GM18951 (cell line): ENCODE measurements around the gene GTF3A.
"Not testable (repeated sequence)": the region's sequence is repeated elsewhere in the genome, so short reads cannot be mapped to it uniquely, and the experiment has no call there.

Source experiments
- POLR2A ChIP-seq: IDR thresholded peaks from 4 replicates; pipeline ENCODE4 v1.6.1; 2011; ENCODE audit warnings: mild to moderate bottlenecking; ENCODE audit not compliant: insufficient read length, insufficient read depth; ENCODE audit errors: extremely low read depth
- in situ Hi-C: fragments of 300-500 bp; cut with MboI; formaldehyde crosslinking; loops from one replicate; pipeline ENCODE4 v1.12.0; 2022; ENCODE audit warnings: low sequenced_read_pairs, mixed read lengths, inconsistent platforms; ENCODE audit not compliant: unreplicated experiment

The GTF3A gene

DNA sequence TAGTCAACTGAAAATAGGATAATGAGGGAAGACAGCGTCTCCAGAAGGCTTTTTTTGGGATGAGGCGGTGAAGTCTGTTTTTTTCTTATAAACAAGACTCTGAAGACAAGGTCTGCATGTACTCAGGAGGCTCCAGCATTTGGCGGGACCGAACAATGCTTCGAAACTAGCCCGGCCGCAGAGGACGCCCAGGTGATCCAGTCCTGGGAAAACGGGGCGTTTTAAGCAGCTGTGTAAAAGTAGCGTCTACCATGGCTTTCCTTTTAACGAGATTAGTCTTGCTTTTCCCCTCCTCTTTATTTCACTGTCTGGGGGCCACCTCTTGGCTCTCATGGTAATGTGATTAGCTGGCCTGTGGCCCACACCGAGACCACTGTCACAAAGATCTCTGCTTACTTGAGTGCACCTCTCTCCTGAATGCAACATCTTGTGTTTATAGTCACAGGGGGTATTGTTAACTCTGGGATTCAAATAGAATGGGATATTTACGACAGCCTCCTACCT, 29.4 kb upstream of the GTF3A start:
- in situ Hi-C loops: loop anchor here (25.0 kb wide), 1 partner anchor 567 kb away; the partner anchor contains the start of gene CDX2
- TF ChIP-seq POLR2A: no peak

DNA sequence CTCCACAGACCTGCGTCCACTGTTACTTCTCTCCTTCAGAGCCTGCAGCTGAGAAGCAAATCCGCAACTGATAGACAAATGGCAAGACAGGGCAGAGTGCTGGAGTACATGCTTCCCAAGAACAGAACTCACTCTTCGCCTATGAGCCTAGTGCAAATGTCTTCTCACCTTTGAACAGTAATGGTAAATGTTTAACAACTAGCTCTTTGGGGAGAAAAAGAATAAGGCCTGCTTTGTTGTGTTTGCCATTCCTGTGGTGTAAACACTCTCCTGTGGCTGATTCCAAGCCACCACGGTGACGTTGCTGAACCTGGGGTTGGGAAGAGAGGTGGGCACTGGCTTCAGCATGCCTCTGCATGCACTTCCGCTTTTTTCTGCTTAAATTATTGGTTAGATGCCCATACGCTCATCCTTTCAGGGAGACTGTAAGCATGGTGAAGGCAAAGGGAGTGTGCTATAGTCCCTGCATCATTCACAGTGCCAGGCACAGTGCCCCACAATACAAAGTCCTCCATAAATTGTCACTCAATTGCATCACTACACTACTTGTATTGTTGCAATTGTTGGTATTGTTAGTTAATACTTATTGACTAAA, 28.1 kb upstream of the GTF3A start:
- in situ Hi-C loops: loop anchor here (25.0 kb wide), 1 partner anchor 566 kb away; the partner anchor contains the start of gene CDX2
- TF ChIP-seq POLR2A: no peak

DNA sequence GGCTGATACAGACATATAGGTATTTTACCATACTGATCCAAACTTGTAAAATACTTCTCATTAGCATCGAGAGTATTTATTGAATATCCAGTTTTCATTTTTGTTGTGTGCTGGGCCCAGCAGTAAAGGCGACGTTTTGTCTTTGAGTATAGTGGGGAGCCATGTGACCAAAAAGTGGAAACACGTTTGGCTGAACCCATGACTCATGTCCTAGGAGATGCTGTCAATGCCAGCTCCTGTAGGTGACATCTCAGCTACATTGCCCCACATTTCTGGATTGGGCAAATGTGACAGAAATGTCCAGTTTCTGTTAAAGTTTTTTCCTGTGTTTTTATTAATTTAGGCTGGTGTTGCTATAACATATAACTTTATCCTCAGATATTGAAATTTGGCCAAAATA, 26.1 kb upstream of the GTF3A start:
- TF ChIP-seq POLR2A: no peak
- in situ Hi-C loops: loop anchor here (25.0 kb wide), 1 partner anchor 564 kb away; the partner anchor contains the start of gene CDX2

- in situ Hi-C loops: not testable (repeated sequence)
These were observed 24.0 kb upstream of the GTF3A start for GRCh38 chr13:27400405-27400804.

GRCh38 chr13:27401210-27401609, 23.2 kb upstream of the GTF3A start:
- in situ Hi-C loops: no loop called here
- TF ChIP-seq POLR2A: no peak

DNA sequence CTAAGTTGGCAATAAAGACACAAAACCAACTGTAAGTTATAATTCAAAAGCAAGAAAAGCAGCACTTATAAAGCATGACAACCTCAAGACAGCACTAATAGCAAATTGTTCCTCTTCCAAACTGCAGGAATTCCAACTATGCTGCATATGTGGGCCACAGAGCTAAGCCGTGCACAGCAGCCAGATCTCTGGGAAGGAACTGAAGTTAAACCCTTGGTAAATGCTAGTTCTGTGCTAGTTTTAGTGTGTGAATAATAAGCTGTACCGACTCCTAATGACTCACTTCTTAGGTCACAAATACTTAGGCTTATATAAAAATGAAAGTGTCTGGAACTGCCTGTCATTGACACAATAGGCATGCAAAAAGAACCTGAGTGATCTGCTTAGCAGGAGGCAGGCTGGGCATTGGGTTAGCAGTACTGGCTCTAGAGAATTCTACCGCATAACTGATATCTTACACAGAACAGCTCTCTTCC, 21.2 kb upstream of the GTF3A start:
- TF ChIP-seq POLR2A: no peak
- in situ Hi-C loops: no loop called here

DNA sequence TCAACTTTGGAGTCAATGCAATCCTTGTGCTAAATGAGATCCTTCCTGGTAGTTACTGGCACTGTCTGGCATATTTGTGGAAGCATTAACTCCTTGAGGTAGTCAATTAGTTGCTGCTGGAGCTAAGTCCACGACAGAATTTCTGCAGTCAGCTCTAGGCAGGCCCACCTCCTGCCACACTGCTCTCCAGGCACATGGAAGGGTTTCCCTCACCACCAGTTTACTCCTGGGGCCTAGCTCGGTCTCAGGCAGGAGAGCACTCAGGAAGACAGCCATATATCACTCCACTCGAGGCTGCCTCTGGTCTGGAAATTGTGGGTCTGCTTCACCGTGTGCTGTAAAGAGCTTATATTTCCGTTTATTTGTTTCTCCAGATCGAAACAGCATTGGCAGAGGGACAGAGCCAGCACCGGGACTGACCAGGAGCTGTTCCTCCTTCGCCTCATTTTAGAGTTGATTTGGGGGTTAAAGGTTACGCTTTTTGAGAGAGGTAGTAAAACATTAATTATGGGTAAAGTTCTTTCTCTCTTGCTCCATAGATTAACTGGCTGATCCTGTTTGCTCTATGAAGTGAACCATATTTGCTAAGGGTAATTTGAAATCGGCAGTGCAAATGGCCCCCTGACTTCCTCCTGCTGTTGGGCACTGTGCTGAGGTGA, 20.6 kb upstream of the GTF3A start:
- in situ Hi-C loops: no loop called here
- no peak for TF ChIP-seq POLR2A

DNA sequence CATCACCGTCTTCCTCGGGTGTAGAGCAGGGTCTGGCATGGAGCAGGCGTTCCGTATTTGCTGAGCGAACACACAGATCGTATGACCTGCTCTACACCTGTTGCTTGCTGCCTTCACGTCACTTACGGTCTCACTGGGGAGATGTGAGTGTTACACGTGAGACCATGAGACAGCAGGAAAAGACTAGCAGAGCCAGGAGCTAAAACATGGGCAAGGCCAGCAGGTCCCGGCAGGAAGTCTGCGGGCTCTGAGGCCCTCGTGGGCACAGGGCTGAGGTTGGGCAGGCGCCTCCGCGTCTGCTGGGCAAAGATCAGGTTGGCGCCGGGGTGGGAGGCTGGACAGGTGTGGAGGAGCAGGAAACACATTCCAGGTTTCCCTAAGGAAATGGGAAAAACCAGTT, 19.7 kb upstream of the GTF3A start:
- TF ChIP-seq POLR2A: no peak
- in situ Hi-C loops: no loop called here

GRCh38 chr13:27405546-27406134, 18.8 kb upstream of the GTF3A start:
- no peak for TF ChIP-seq POLR2A
- in situ Hi-C loops: no loop called here

DNA sequence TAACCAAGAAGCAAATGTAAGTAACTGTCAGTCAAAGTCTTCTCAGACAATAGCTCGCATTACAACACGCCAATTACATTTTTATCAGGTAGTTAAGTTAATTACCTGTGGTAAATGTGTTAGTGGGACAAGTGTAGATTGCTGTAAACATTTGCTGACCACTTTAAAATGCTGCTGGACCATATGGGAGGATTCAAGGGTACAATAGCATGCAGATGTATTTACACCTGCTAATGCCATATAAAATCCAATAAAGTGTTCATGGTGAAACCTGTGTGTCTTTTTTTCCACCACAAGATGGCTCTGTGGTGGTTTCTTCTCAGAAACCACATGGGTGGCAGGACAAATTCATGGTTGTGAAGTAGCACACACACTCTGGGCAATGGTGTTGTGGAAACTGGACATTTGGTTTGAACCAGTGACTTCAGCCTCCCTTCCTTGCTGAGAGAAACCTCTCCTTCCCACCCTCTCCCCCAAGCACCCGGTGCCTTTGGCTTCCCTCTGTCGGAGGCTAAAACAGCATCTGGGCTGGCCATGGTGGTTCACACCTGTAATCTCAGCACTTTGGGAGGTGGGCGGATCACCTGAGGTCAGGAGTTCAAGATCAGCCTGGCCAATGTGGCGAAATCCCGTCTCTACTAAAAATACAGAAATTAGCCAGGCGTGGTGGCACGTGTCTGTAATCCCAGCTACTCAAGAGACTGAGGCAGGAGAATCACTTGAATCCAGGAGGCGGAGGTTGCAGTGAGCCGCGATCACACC, 18.1 kb upstream of the GTF3A start:
- TF ChIP-seq POLR2A: no peak
- in situ Hi-C loops: no loop called here

GRCh38 chr13:27408074-27408473, 16.3 kb upstream of the GTF3A start:
- in situ Hi-C loops: no loop called here
- TF ChIP-seq POLR2A: no peak

DNA sequence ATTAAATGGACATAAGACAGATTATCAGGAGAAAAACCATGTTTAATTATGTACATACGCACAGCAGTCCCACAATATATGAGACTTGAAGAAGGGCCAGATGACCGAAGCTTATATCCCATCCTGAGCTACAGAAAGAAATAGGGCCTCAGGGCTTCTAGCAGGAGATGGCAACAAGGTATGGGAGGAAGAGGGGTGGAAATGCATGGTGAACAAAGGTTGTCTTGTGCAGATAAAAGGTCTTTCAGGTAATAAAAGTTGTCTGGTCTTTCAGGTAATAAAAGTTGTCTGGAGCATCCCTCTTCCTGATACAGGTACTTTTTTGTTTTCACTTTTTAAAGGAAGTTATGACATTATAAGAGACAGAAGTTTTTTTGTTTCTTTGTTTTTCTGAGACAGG, 15.4 kb upstream of the GTF3A start:
- TF ChIP-seq POLR2A: no peak
- in situ Hi-C loops: no loop called here

DNA sequence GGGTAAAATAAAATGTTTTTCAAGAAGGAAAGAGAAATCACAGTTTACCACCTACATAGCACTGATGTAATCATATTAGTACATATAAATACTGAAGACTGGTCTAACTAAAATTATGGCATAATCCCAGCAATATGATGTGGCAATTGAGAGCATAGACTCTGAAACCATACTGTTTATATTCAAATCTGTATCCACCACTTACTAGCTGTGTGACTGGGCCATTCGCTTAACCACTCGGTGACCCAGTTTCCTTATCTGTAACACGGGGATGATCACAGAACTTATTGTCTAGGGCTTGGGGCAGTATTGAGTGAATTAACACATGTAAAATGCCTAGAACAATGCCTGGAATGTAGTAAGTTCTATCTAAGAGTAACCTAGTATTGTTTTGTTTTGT, 13.1 kb upstream of the GTF3A start:
- in situ Hi-C loops: no loop called here
- TF ChIP-seq POLR2A: no peak

DNA sequence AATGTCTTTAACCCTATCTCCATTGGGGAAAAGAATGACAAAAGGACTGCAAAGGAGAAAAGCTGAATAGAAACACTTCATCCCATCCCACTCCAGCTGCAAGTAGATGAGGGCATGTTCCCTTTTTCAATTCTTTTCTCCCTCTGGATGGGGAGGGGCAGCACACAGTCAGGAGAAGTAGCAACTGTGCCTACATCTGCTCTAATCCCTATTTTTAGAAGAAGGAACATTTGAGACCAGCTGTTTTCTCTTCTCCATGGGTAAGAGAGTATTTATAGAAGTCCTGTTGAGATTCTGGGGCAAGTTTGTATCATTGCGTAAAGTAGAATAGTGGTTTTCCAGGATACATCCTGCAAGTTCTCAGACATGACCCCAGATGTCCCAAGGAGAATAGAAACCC, 9.3 kb upstream of the GTF3A start:
- in situ Hi-C loops: no loop called here
- TF ChIP-seq POLR2A: no peak

GRCh38 chr13:27419328-27419727, 5.1 kb upstream of the GTF3A start:
- TF ChIP-seq POLR2A: no peak
- in situ Hi-C loops: no loop called here
